ENCODE measurements around the gene CHD9.
"Not testable (repeated sequence)": the region's sequence is repeated elsewhere in the genome, so short reads cannot be mapped to it uniquely, and the experiment has no call there.

Gene CHD9

GRCh38 chr16:53067675-53068074 lies 12.9 kb downstream of the CHD9 start:
- FAIRE-seq (peak; percentile 54), DNase-seq (ENCODE audit: insufficient read length) (no peak)
- no peak for TF ChIP-seq TAF1 (IDR thresholded peaks at IDR 0.05; ENCODE audit: borderline replicate concordance, low read depth, low read length)
- no peak for TF ChIP-seq POLR2AphosphoS5 (IDR thresholded peaks at IDR 0.05; ENCODE audit: low read depth, low read length)
- TF ChIP-seq POLR2A (IDR thresholded peaks at IDR 0.05; ENCODE audit: low read depth, low read length) = no peak

GRCh38 chr16:53068423-53068833 lies 13.6 kb downstream of the CHD9 start:
- TF ChIP-seq POLR2A (IDR thresholded peaks at IDR 0.05; ENCODE audit: low read depth, low read length) (no peak), TAF1 (IDR thresholded peaks at IDR 0.05; ENCODE audit: borderline replicate concordance, low read depth, low read length) (no peak), POLR2AphosphoS5 (IDR thresholded peaks at IDR 0.05; ENCODE audit: low read depth, low read length) (no peak)
- FAIRE-seq = peak; percentile 9
- no peak for DNase-seq (ENCODE audit: insufficient read length)

GRCh38 chr16:53069772-53070171 lies 15.0 kb downstream of the CHD9 start:
- FAIRE-seq = peak; percentile 67
- no peak for TF ChIP-seq POLR2A (IDR thresholded peaks at IDR 0.05; ENCODE audit: low read depth, low read length)
- DNase-seq (ENCODE audit: insufficient read length) = no peak

- DNase-seq (ENCODE audit: insufficient read length) = no peak
- peak; percentile 86 for FAIRE-seq
- TF ChIP-seq POLR2A (IDR thresholded peaks at IDR 0.05; ENCODE audit: low read depth, low read length) = no peak
- TF ChIP-seq POLR2AphosphoS5 (IDR thresholded peaks at IDR 0.05; ENCODE audit: low read depth, low read length) = no peak
- TF ChIP-seq TAF1 (IDR thresholded peaks at IDR 0.05; ENCODE audit: borderline replicate concordance, low read depth, low read length) = no peak
Observed at GRCh38 chr16:53071748-53072301, 17.0 kb downstream of the CHD9 start.

- TF ChIP-seq POLR2A (IDR thresholded peaks at IDR 0.05; ENCODE audit: low read depth, low read length) (no peak), POLR2AphosphoS5 (IDR thresholded peaks at IDR 0.05; ENCODE audit: low read depth, low read length) (no peak), TAF1 (IDR thresholded peaks at IDR 0.05; ENCODE audit: borderline replicate concordance, low read depth, low read length) (no peak)
- no peak for DNase-seq (ENCODE audit: insufficient read length)
- no peak for FAIRE-seq
Observed at GRCh38 chr16:53073022-53073421, 18.2 kb downstream of the CHD9 start.

- FAIRE-seq; DNase-seq (ENCODE audit: insufficient read length): not testable (repeated sequence)
Observed at GRCh38 chr16:53074296-53074695, 19.5 kb downstream of the CHD9 start.

- not testable (repeated sequence) for FAIRE-seq
Observed at GRCh38 chr16:53075461-53075860, 20.7 kb downstream of the CHD9 start.

GRCh38 chr16:53078247-53078646 lies 23.5 kb downstream of the CHD9 start:
- TF ChIP-seq TAF1 (IDR thresholded peaks at IDR 0.05; ENCODE audit: borderline replicate concordance, low read depth, low read length) (no peak), POLR2AphosphoS5 (IDR thresholded peaks at IDR 0.05; ENCODE audit: low read depth, low read length) (no peak), POLR2A (IDR thresholded peaks at IDR 0.05; ENCODE audit: low read depth, low read length) (no peak)
- DNase-seq (ENCODE audit: insufficient read length) (no peak), FAIRE-seq (no peak)

More at GRCh38 chr16:53075461-53075860, 20.7 kb downstream of the CHD9 start:
- DNase-seq (ENCODE audit: insufficient read length) = not testable (repeated sequence)

GRCh38 chr16:53078765-53079485 lies 24.1 kb downstream of the CHD9 start:
- DNase-seq (ENCODE audit: insufficient read length) (no peak), FAIRE-seq (no peak)
- TF ChIP-seq POLR2AphosphoS5 (IDR thresholded peaks at IDR 0.05; ENCODE audit: low read depth, low read length) (no peak), TAF1 (IDR thresholded peaks at IDR 0.05; ENCODE audit: borderline replicate concordance, low read depth, low read length) (no peak), POLR2A (IDR thresholded peaks at IDR 0.05; ENCODE audit: low read depth, low read length) (no peak)

GRCh38 chr16:53080345-53081031 lies 25.7 kb downstream of the CHD9 start:
- TF ChIP-seq POLR2AphosphoS5 (IDR thresholded peaks at IDR 0.05; ENCODE audit: low read depth, low read length) (no peak), TAF1 (IDR thresholded peaks at IDR 0.05; ENCODE audit: borderline replicate concordance, low read depth, low read length) (no peak), POLR2A (IDR thresholded peaks at IDR 0.05; ENCODE audit: low read depth, low read length) (no peak)
- FAIRE-seq = no peak
- DNase-seq (ENCODE audit: insufficient read length) = no peak

- no peak for FAIRE-seq
- no peak for DNase-seq (ENCODE audit: insufficient read length)
- TF ChIP-seq POLR2AphosphoS5 (IDR thresholded peaks at IDR 0.05; ENCODE audit: low read depth, low read length) (no peak), POLR2A (IDR thresholded peaks at IDR 0.05; ENCODE audit: low read depth, low read length) (no peak), TAF1 (IDR thresholded peaks at IDR 0.05; ENCODE audit: borderline replicate concordance, low read depth, low read length) (no peak)
Observed at GRCh38 chr16:53081032-53081424, 26.2 kb downstream of the CHD9 start.

- FAIRE-seq (no peak), DNase-seq (ENCODE audit: insufficient read length) (no peak)
- TF ChIP-seq POLR2AphosphoS5 (IDR thresholded peaks at IDR 0.05; ENCODE audit: low read depth, low read length) (no peak), POLR2A (IDR thresholded peaks at IDR 0.05; ENCODE audit: low read depth, low read length) (no peak), TAF1 (IDR thresholded peaks at IDR 0.05; ENCODE audit: borderline replicate concordance, low read depth, low read length) (no peak)
Observed at GRCh38 chr16:53081686-53082407, 27.1 kb downstream of the CHD9 start.
